Glutamatergic neuron (in vitro differentiated cells): ENCODE data around the gene INTS11. TPM values are rescaled to one million over a fixed set of nuclear protein-coding genes. Genes with fewer than 3 reads are reported as not detected.

Experiments used
- DNase-seq: peaks from one replicate; pipeline ENCODE4 v3.0.0; 2022
- H3K27ac Mint-ChIP-seq: one replicate; pipeline ENCODE4 v1.8.0; 2020; ENCODE audit warnings: mild to moderate bottlenecking, mixed read lengths, inconsistent platforms; ENCODE audit not compliant: unreplicated experiment
- H3K27me3 Mint-ChIP-seq: one replicate; pipeline ENCODE4 v1.8.0; 2020; ENCODE audit warnings: mild to moderate bottlenecking, moderate library complexity, mixed read lengths, inconsistent platforms; ENCODE audit not compliant: unreplicated experiment
- H3K36me3 Mint-ChIP-seq: one replicate; pipeline ENCODE4 v1.8.0; 2020; ENCODE audit warnings: mild to moderate bottlenecking, mixed read lengths, inconsistent platforms; ENCODE audit not compliant: unreplicated experiment
- H3K4me1 Mint-ChIP-seq: one replicate; pipeline ENCODE4 v1.8.0; 2020; ENCODE audit warnings: mild to moderate bottlenecking, low read depth, mixed read lengths, inconsistent platforms; ENCODE audit not compliant: unreplicated experiment
- H3K4me3 Mint-ChIP-seq: one replicate; pipeline ENCODE4 v1.8.0; 2020; ENCODE audit warnings: mild to moderate bottlenecking, mixed read lengths, inconsistent platforms; ENCODE audit not compliant: unreplicated experiment
- H3K9me3 Mint-ChIP-seq: one replicate; pipeline ENCODE4 v1.8.0; 2020; ENCODE audit warnings: mild to moderate bottlenecking, moderate library complexity, mixed read lengths, inconsistent platforms; ENCODE audit not compliant: unreplicated experiment
- CTCF ChIP-seq: fragments of 200-600 bp; sonication (generic); IDR thresholded peaks from one replicate; pipeline ENCODE4 v1.5.0; 2021; ENCODE audit not compliant: partially characterized antibody, unreplicated experiment
- total RNA-seq: library from RNA; stranded (reverse); fragmentation: NEBNext Ultra II Directional; extraction: Animal tissue kit (Norgen Biotek cat#: 25700); gene quantifications from one replicate; pipeline ENCODE4 v1.2.1, GENCODE V29; 2021; ENCODE audit not compliant: unreplicated experiment

Gene INTS11
- total RNA-seq, 1 donor from 2014 or later, result 147 TPM

GRCh38 chr1:1294250-1294890 is 30.1 kb downstream of the INTS11 start:
- peaks cover 32% of the 10 kb centered on the region for H3K27me3 Mint-ChIP-seq
- TF ChIP-seq CTCF, result no peak
- no peaks in the 10 kb centered on the region for H3K36me3 Mint-ChIP-seq
- DNase-seq, result peak; percentile 16
- peaks cover 2% of the 10 kb centered on the region for H3K4me1 Mint-ChIP-seq
- H3K9me3 Mint-ChIP-seq, result peaks cover 15% of the 10 kb centered on the region
- H3K27ac Mint-ChIP-seq, result no peak overlapping the region
- no peak overlapping the region for H3K4me3 Mint-ChIP-seq

GRCh38 chr1:1293263-1294249 is 30.9 kb downstream of the INTS11 start:
- peak; percentile 65 for DNase-seq
- no peaks in the 10 kb centered on the region for H3K36me3 Mint-ChIP-seq
- H3K27me3 Mint-ChIP-seq, result peaks cover 26% of the 10 kb centered on the region
- peaks cover 2% of the 10 kb centered on the region for H3K4me1 Mint-ChIP-seq
- H3K9me3 Mint-ChIP-seq, result peaks cover 10% of the 10 kb centered on the region
- TF ChIP-seq CTCF, result no peak
- no peak overlapping the region for H3K4me3 Mint-ChIP-seq
- H3K27ac Mint-ChIP-seq, result no peak overlapping the region

- peaks cover 2% of the 10 kb centered on the region for H3K4me1 Mint-ChIP-seq
- peak; percentile 18 for DNase-seq
These were observed 31.6 kb downstream of the INTS11 start for GRCh38 chr1:1292851-1293250.

GRCh38 chr1:1292442-1292779 is 32.0 kb downstream of the INTS11 start:
- peak; percentile 15 for DNase-seq
- Mint-ChIP-seq H3K27me3 (peaks cover 23% of the 10 kb centered on the region), H3K9me3 (peaks cover 7% of the 10 kb centered on the region), H3K4me3 (no peak overlapping the region), H3K4me1 (peaks cover 2% of the 10 kb centered on the region), H3K27ac (peak overlapping the region; percentile 82), H3K36me3 (no peaks in the 10 kb centered on the region)
- TF ChIP-seq CTCF, result no peak

More at GRCh38 chr1:1292851-1293250, 31.6 kb downstream of the INTS11 start:
- Mint-ChIP-seq H3K9me3 (peaks cover 7% of the 10 kb centered on the region), H3K36me3 (no peaks in the 10 kb centered on the region), H3K27me3 (peaks cover 23% of the 10 kb centered on the region), H3K4me3 (no peak overlapping the region), H3K27ac (peak overlapping the region; percentile 59)
- no peak for TF ChIP-seq CTCF
